ENCODE measurements around the gene DNASE1L2. TPM values are rescaled to one million over a fixed set of nuclear protein-coding genes. Genes with fewer than 3 reads are reported as not detected.

The DNASE1L2 gene
- total RNA-seq, 1 donor from 2014 or later = 1.0 TPM

DNA sequence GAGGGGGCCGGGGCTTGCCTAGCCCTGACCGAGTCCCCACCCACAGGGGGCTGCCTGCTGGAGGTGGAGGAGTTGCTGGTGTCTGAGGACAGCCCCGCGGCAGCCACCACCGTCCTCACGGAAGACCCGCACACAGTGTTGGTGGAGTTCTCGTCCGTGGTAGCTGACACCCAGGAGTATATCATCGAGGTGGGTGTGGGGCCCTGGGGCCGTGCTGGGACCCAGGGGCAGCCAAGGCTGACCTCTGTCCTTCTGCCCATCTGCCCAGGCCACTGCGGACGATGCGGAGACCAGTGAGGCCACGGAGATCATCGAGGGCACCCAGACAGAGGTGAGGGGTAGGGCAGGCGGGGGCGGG, 1.5 kb upstream of the DNASE1L2 start:
- Mint-ChIP-seq H3K27ac (ENCODE audit: unreplicated experiment) (no peak overlapping the region), H3K4me1 (ENCODE audit: unreplicated experiment) (no peaks in the 10 kb centered on the region), H3K27me3 (ENCODE audit: unreplicated experiment) (peaks cover 9% of the 10 kb centered on the region), H3K4me3 (ENCODE audit: unreplicated experiment) (no peak overlapping the region), H3K9me3 (ENCODE audit: unreplicated experiment) (no peaks in the 10 kb centered on the region), H3K36me3 (ENCODE audit: low read depth, unreplicated experiment) (no peaks in the 10 kb centered on the region)
- DNase-seq (ENCODE audit: low spot score) = no peak
- TF ChIP-seq, protein P1, sequence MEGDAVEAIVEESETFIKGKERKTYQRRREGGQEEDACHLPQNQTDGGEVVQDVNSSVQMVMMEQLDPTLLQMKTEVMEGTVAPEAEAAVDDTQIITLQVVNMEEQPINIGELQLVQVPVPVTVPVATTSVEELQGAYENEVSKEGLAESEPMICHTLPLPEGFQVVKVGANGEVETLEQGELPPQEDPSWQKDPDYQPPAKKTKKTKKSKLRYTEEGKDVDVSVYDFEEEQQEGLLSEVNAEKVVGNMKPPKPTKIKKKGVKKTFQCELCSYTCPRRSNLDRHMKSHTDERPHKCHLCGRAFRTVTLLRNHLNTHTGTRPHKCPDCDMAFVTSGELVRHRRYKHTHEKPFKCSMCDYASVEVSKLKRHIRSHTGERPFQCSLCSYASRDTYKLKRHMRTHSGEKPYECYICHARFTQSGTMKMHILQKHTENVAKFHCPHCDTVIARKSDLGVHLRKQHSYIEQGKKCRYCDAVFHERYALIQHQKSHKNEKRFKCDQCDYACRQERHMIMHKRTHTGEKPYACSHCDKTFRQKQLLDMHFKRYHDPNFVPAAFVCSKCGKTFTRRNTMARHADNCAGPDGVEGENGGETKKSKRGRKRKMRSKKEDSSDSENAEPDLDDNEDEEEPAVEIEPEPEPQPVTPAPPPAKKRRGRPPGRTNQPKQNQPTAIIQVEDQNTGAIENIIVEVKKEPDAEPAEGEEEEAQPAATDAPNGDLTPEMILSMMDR (IDR thresholded peaks at IDR 0.05; ENCODE audit: unreplicated experiment) = no peak

DNA sequence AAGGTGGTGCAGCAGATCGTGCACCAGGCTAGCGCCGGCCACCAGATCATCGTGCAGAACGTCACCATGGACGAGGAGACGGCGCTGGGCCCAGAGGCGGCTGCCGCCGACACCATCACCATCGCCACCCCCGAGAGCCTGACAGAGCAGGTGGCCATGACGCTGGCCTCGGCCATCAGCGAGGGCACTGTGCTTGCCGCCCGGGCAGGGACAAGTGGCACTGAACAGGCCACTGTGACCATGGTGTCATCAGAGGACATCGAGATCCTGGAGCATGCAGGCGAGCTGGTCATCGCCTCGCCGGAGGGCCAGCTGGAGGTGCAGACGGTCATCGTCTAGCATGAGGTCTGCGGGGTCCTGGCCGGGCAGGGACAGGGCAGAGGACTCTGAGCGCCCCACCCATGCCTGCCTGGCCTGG, 1.0 kb upstream of the DNASE1L2 start:
- H3K36me3 Mint-ChIP-seq (ENCODE audit: low read depth, unreplicated experiment) = no peaks in the 10 kb centered on the region
- no peaks in the 10 kb centered on the region for H3K4me1 Mint-ChIP-seq (ENCODE audit: unreplicated experiment)
- no peaks in the 10 kb centered on the region for H3K9me3 Mint-ChIP-seq (ENCODE audit: unreplicated experiment)
- H3K4me3 Mint-ChIP-seq (ENCODE audit: unreplicated experiment) = no peak overlapping the region
- no peak overlapping the region for H3K27ac Mint-ChIP-seq (ENCODE audit: unreplicated experiment)
- DNase-seq (ENCODE audit: low spot score) = no peak
- TF ChIP-seq, protein P1 (IDR thresholded peaks at IDR 0.05; ENCODE audit: unreplicated experiment) = no peak
- H3K27me3 Mint-ChIP-seq (ENCODE audit: unreplicated experiment) = peaks cover 9% of the 10 kb centered on the region

DNA sequence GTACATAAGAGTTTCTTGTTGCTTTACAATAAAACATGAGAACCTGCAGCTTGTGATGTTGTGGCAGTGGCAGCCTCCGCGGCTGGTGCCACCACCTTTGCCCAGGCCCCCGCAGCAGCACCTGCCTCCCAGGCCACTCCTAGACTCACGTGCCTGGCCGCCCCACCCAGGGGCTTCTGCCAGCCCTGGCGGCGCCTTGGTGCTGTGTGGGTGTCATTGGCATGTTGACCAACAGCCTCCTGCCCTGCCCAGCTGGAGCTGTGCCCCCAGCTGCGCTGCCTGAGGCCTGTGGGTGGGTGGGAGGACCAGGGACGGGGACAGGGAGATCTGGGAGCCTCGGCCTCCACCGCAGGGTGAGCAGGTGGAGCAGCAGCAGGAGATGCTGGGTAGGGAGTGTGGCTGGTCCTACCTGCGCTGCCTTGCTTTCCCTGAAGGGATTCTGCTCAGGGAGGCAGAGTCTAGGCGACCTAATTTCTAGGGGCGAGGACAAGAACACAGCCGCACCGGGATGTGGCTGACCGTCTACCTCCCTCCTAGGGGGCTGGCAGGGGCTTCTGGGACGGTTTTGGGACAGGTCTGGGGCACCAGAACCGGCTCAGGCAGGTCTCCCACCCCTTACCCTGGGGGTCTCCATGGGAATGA, 428 bp upstream of the DNASE1L2 start:
- H3K27me3 Mint-ChIP-seq (ENCODE audit: unreplicated experiment) = peaks cover 9% of the 10 kb centered on the region
- H3K36me3 Mint-ChIP-seq (ENCODE audit: low read depth, unreplicated experiment) = no peaks in the 10 kb centered on the region
- no peak for DNase-seq (ENCODE audit: low spot score)
- no peak overlapping the region for H3K4me3 Mint-ChIP-seq (ENCODE audit: unreplicated experiment)
- H3K27ac Mint-ChIP-seq (ENCODE audit: unreplicated experiment) = no peak overlapping the region
- H3K9me3 Mint-ChIP-seq (ENCODE audit: unreplicated experiment) = no peaks in the 10 kb centered on the region
- TF ChIP-seq, protein P1 (IDR thresholded peaks at IDR 0.05; ENCODE audit: unreplicated experiment) = no peak
- H3K4me1 Mint-ChIP-seq (ENCODE audit: unreplicated experiment) = no peaks in the 10 kb centered on the region

DNA sequence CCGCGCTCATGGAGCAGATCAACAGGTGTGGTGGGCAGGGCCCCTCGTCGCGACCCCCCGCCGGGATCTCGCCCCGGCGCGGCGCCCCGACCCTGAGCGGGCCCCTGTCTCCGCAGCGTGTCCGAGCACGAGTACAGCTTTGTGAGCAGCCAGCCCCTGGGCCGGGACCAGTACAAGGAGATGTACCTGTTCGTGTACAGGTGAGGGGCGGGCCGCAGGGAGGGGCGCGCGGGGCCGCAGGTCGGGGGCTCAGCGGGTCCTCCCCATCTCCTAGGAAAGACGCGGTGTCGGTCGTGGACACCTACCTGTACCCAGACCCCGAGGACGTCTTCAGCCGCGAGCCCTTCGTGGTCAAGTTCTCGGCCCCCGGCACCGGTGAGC, 848 bp downstream of the DNASE1L2 start:
- H3K27ac Mint-ChIP-seq (ENCODE audit: unreplicated experiment) = no peak overlapping the region
- no peaks in the 10 kb centered on the region for H3K4me1 Mint-ChIP-seq (ENCODE audit: unreplicated experiment)
- TF ChIP-seq, protein P1 (IDR thresholded peaks at IDR 0.05; ENCODE audit: unreplicated experiment) = no peak
- H3K9me3 Mint-ChIP-seq (ENCODE audit: unreplicated experiment) = no peaks in the 10 kb centered on the region
- no peak for DNase-seq (ENCODE audit: low spot score)
- H3K4me3 Mint-ChIP-seq (ENCODE audit: unreplicated experiment) = no peak overlapping the region
- no peaks in the 10 kb centered on the region for H3K36me3 Mint-ChIP-seq (ENCODE audit: low read depth, unreplicated experiment)
- H3K27me3 Mint-ChIP-seq (ENCODE audit: unreplicated experiment) = peaks cover 7% of the 10 kb centered on the region

DNA sequence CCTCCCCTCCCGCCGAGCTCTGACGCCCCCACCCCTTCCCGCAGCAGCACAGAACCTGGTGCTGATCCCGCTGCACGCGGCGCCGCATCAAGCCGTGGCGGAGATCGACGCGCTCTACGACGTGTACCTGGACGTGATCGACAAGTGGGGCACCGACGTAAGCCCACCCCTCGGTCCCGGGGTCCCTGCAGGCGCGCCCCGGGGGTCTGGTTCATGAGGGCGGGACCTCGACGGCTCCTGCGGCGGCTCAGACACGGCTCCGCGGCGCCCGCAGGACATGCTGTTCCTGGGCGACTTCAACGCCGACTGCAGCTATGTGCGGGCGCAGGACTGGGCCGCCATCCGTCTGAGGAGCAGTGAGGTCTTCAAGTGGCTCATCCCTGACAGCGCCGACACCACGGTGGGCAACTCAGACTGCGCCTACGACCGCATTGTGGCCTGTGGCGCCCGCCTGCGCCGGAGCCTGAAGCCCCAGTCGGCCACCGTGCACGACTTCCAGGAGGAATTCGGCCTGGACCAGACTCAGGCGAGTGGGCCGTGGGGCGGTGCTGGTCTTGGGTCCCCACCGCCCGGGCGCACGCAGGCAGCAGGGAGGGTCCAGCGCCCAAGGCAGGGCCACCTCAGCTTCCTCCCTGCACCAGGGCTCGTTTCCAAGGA, 1.4 kb downstream of the DNASE1L2 start:
- no peak overlapping the region for H3K27ac Mint-ChIP-seq (ENCODE audit: unreplicated experiment)
- no peaks in the 10 kb centered on the region for H3K4me1 Mint-ChIP-seq (ENCODE audit: unreplicated experiment)
- H3K36me3 Mint-ChIP-seq (ENCODE audit: low read depth, unreplicated experiment) = peaks cover 4% of the 10 kb centered on the region
- TF ChIP-seq, protein P1 (IDR thresholded peaks at IDR 0.05; ENCODE audit: unreplicated experiment) = no peak
- H3K9me3 Mint-ChIP-seq (ENCODE audit: unreplicated experiment) = no peaks in the 10 kb centered on the region
- DNase-seq (ENCODE audit: low spot score) = no peak
- no peak overlapping the region for H3K4me3 Mint-ChIP-seq (ENCODE audit: unreplicated experiment)
- H3K27me3 Mint-ChIP-seq (ENCODE audit: unreplicated experiment) = peaks cover 7% of the 10 kb centered on the region

All from endothelial cell (in vitro differentiated cells).